Esophagus muscularis mucosa (tissue), 4 donors: ENCODE results near the gene SV2A.
"Not testable (repeated sequence)": the region's sequence is repeated elsewhere in the genome, so short reads cannot be mapped to it uniquely, and the experiment has no call there.

ENCODE experiments used
- EP300 ChIP-seq: sonication (generic); formaldehyde crosslinking; IDR thresholded peaks from one replicate; pipeline ENCODE4 v1.6.1; 2017; ENCODE audit warnings: antibody characterized with exemption
- POLR2A ChIP-seq: fragments of 450-650 bp; IDR thresholded peaks from one replicate; pipeline ENCODE4 v1.6.1; 2017; ENCODE audit warnings: antibody characterized with exemption, moderate library complexity, mild to moderate bottlenecking, low read depth
- POLR2AphosphoS5 ChIP-seq, 2 donors: sonication (generic); formaldehyde crosslinking; IDR thresholded peaks; one replicate each; pipeline ENCODE4 v1.6.1; 2017; ENCODE audit warnings: antibody characterized with exemption in 2 of 2
- TF ChIP-seq, protein P1 (sequence below), 3 experiments: fragments of 200-600 bp in 2 of 3; fragments of 450-650 bp in 1 of 3; sonication (generic) in 2 of 3; IDR thresholded peaks; one replicate each; pipeline ENCODE4 v1.5.1; 2017 to 2019; ENCODE audit warnings: antibody characterized with exemption in 3 of 3, mild to moderate bottlenecking in 2 of 3, moderate library complexity in 1 of 3

DNA sequence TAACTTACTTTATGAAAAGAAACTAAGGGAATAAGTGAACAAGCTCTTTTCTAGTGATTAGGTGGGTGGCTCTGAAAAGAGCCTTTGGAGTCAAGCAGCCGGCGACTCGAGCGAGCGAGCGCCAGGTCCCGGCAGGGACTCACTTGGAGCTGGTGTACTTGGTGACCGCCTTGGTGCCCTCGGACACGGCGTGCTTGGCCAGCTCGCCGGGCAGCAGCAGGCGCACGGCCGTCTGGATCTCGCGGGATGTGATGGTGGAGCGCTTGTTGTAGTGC lies 31.6 kb downstream of the SV2A start:
- not testable (repeated sequence) for TF ChIP-seq POLR2A; POLR2AphosphoS5 (IDR thresholded peaks at IDR 0.05); EP300
- TF ChIP-seq, protein P1, sequence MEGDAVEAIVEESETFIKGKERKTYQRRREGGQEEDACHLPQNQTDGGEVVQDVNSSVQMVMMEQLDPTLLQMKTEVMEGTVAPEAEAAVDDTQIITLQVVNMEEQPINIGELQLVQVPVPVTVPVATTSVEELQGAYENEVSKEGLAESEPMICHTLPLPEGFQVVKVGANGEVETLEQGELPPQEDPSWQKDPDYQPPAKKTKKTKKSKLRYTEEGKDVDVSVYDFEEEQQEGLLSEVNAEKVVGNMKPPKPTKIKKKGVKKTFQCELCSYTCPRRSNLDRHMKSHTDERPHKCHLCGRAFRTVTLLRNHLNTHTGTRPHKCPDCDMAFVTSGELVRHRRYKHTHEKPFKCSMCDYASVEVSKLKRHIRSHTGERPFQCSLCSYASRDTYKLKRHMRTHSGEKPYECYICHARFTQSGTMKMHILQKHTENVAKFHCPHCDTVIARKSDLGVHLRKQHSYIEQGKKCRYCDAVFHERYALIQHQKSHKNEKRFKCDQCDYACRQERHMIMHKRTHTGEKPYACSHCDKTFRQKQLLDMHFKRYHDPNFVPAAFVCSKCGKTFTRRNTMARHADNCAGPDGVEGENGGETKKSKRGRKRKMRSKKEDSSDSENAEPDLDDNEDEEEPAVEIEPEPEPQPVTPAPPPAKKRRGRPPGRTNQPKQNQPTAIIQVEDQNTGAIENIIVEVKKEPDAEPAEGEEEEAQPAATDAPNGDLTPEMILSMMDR (IDR thresholded peaks at IDR 0.05), result not testable (repeated sequence)
